Camera-type eye (tissue), 1 donor: ENCODE measurements around the gene LRGUK. TPM values are rescaled to one million over a fixed set of nuclear protein-coding genes. Genes with fewer than 3 reads are reported as not detected.

ENCODE experiments used
- total RNA-seq: library from RNA; depleted of rRNA; stranded (reverse); fragments of >200 nt; gene quantifications from one replicate; pipeline ENCODE4 v1.2.3, GENCODE V29; 2014

Gene LRGUK
- 8.3 TPM for total RNA-seq

GRCh38 chr7:134126966-134127848 is at the start of gene LRGUK:
Gene LRGUK (plus strand): TSS chr7:134127340. CDS start chr7:134127368, 28 bp downstream.

Other genes with a start within 250 kb of the LRGUK start
- 30.7 TPM for gene SLC35B4, start 189.6 kb downstream of the LRGUK start, total RNA-seq